Measurements from ENCODE around the gene FJX1.

- no peak for TF ChIP-seq CTCF (IDR thresholded peaks at IDR 0.05)
- no peak for TF ChIP-seq POLR2A (IDR thresholded peaks at IDR 0.05)
Measured at GRCh38 chr11:35600331-35600838, 17.9 kb upstream of the FJX1 start.

Data from ovary (tissue), 3 donors.